Calu3 (cell line): ENCODE data around the gene ATIC. TPM values are rescaled to one million over a fixed set of nuclear protein-coding genes. Genes with fewer than 3 reads are reported as not detected.

Experiments
- BruUV-seq: library from RNA; stranded (reverse); fragments of 400-500 nt; replicated peaks from 2 replicates; lab custom pipeline; 2021; lab: Mats Ljungman, UMichigan
- CTCF ChIA-PET: fragments of 300-600 bp; sonication (Branson Sonifier 250); formaldehyde crosslinking; loops from one replicate; lab custom pipeline; 2022; ENCODE audit warnings: antibody characterized with exemption; lab: Charles Lee
- DNase-seq: peaks from one replicate; pipeline ENCODE4 v3.0.0; 2022
- H3K27ac Mint-ChIP-seq: one replicate; pipeline ENCODE4 v1.8.0; 2022; ENCODE audit warnings: mixed read lengths; ENCODE audit not compliant: unreplicated experiment
- H3K27me3 Mint-ChIP-seq: one replicate; pipeline ENCODE4 v1.8.0; 2022; ENCODE audit warnings: mixed read lengths; ENCODE audit not compliant: unreplicated experiment
- H3K36me3 Mint-ChIP-seq: one replicate; pipeline ENCODE4 v1.8.0; 2022; ENCODE audit warnings: mild to moderate bottlenecking, moderate library complexity, mixed read lengths; ENCODE audit not compliant: insufficient read depth, unreplicated experiment
- H3K4me1 Mint-ChIP-seq: one replicate; pipeline ENCODE4 v1.8.0; 2022; ENCODE audit warnings: mild to moderate bottlenecking, low read depth, mixed read lengths; ENCODE audit not compliant: unreplicated experiment
- H3K4me3 Mint-ChIP-seq: one replicate; pipeline ENCODE4 v1.8.0; 2022; ENCODE audit warnings: mild to moderate bottlenecking, low read depth, moderate library complexity, mixed read lengths; ENCODE audit not compliant: unreplicated experiment
- H3K9me3 Mint-ChIP-seq: one replicate; pipeline ENCODE4 v1.8.0; 2022; ENCODE audit warnings: low read depth, mixed read lengths; ENCODE audit not compliant: unreplicated experiment
- intact Hi-C: fragments of 100-400 bp; cut with micrococcal nuclease; formaldehyde crosslinking; loops from one replicate; pipeline ENCODE4 v1.10.0; 2022; ENCODE audit not compliant: unreplicated experiment
- total RNA-seq: library from RNA; stranded (reverse); gene quantifications from 2 replicates; pipeline ENCODE4 v1.2.3, GENCODE V29; 2022
- TF ChIP-seq, protein P1 (sequence below): fragments of 200-600 bp; IDR thresholded peaks from one replicate; pipeline ENCODE4 v1.8.0; 2022; ENCODE audit warnings: antibody characterized with exemption; ENCODE audit not compliant: unreplicated experiment

Gene ATIC
- total RNA-seq, 1 experiment from 2014 or later = 219 TPM

DNA sequence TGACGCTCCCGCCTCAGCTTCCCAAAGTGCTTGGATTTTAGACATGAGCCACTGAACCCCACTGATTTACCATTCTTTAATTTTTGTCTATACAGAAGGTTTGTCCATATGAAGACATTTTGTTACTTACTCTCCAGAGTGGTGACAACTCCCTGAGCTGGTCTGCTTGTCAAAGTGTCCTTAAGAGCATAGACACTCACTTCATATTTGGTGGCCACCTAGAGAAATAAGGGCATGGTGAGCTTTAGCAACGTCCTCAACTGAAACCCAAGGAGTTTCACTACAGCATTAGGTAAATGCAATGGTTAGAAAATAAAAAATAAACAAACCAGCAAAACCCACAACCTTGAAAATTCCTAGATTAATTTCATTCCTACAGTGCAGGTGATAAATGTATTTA is 66.2 kb downstream of the ATIC start:
- no peak for DNase-seq
- Mint-ChIP-seq H3K9me3 (no peaks in the 10 kb centered on the region), H3K27me3 (no peaks in the 10 kb centered on the region), H3K4me1 (no peaks in the 10 kb centered on the region), H3K36me3 (no peaks in the 10 kb centered on the region), H3K4me3 (no peak overlapping the region), H3K27ac (no peak overlapping the region)
- CTCF ChIA-PET = no interaction called here
- intact Hi-C loops = no loop called here
- TF ChIP-seq, protein P1, sequence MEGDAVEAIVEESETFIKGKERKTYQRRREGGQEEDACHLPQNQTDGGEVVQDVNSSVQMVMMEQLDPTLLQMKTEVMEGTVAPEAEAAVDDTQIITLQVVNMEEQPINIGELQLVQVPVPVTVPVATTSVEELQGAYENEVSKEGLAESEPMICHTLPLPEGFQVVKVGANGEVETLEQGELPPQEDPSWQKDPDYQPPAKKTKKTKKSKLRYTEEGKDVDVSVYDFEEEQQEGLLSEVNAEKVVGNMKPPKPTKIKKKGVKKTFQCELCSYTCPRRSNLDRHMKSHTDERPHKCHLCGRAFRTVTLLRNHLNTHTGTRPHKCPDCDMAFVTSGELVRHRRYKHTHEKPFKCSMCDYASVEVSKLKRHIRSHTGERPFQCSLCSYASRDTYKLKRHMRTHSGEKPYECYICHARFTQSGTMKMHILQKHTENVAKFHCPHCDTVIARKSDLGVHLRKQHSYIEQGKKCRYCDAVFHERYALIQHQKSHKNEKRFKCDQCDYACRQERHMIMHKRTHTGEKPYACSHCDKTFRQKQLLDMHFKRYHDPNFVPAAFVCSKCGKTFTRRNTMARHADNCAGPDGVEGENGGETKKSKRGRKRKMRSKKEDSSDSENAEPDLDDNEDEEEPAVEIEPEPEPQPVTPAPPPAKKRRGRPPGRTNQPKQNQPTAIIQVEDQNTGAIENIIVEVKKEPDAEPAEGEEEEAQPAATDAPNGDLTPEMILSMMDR = no peak
- no TSS peak for BruUV-seq

DNA sequence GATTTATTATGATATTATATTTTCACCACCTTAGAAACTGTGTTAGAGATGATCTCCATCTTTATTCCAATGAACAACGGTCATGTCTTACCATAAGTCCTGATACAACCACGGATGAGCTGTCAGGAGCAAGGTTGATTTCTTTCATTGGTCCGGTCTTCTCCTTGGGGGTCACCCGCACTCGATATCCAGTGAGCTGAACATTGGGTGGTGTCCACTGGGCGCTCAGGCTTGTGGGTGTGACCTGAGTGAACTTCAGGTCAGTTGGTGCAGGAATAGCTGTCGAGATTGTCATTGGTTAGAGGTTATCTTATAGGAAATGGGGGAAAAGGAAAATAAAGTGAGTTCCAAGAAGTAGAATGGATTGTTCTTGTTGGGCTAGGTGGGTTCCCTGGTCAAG is 67.2 kb downstream of the ATIC start:
- no peak for DNase-seq
- no peaks in the 10 kb centered on the region for H3K4me1 Mint-ChIP-seq
- no peaks in the 10 kb centered on the region for H3K9me3 Mint-ChIP-seq
- TF ChIP-seq, protein P1 = no peak
- CTCF ChIA-PET = no interaction called here
- intact Hi-C loops = no loop called here
- no peaks in the 10 kb centered on the region for H3K27me3 Mint-ChIP-seq
- no TSS peak for BruUV-seq
- no peak overlapping the region for H3K4me3 Mint-ChIP-seq
- no peak overlapping the region for H3K27ac Mint-ChIP-seq
- H3K36me3 Mint-ChIP-seq = no peaks in the 10 kb centered on the region

DNA sequence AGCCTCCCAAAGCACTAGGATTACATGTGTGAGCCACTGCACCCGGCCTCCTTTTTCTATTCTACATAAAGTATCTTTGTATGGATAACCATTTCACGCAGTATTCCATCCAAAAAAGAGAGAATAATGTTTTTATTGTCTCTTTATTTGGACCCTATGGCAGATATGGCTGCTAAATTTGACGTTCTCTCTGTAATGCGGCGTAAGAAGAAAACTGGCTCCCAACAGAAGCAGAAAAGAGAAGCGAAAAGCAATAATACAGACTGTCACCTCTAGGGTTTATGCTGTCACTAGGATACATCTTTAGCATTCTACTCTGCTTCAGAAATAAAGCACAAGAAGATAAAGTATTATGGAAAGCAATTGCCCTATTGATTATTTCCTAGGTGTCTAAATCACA is 68.1 kb downstream of the ATIC start:
- Mint-ChIP-seq H3K4me3 (no peak overlapping the region), H3K27ac (no peak overlapping the region), H3K4me1 (no peaks in the 10 kb centered on the region), H3K9me3 (no peaks in the 10 kb centered on the region), H3K27me3 (no peaks in the 10 kb centered on the region), H3K36me3 (no peaks in the 10 kb centered on the region)
- CTCF ChIA-PET = no interaction called here
- no TSS peak for BruUV-seq
- TF ChIP-seq, protein P1 = no peak
- DNase-seq = no peak
- intact Hi-C loops = no loop called here

DNA sequence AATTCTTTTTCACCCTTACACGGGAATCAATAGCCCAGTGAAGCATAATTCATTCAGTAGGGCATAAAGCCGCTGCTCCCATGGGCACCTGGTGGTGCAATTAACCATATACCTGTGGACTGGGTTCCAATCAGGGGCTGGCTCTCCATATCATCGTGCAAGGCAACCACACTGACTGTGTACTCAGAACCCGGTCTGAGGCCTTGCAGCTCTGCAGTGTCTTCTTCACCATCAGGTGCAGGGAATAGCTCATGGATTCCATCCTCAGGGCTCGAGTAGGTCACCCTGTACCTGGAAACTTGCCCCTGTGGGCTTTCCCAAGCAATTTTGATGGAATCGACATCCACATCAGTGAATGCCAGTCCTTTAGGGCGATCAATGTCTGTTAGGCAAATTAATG is 68.8 kb downstream of the ATIC start:
- Mint-ChIP-seq H3K4me3 (no peak overlapping the region), H3K27me3 (no peaks in the 10 kb centered on the region), H3K4me1 (no peaks in the 10 kb centered on the region), H3K9me3 (no peaks in the 10 kb centered on the region), H3K36me3 (no peaks in the 10 kb centered on the region), H3K27ac (no peak overlapping the region)
- TF ChIP-seq, protein P1 = no peak
- CTCF ChIA-PET = no interaction called here
- intact Hi-C loops = no loop called here
- DNase-seq = no peak
- BruUV-seq = no TSS peak

DNA sequence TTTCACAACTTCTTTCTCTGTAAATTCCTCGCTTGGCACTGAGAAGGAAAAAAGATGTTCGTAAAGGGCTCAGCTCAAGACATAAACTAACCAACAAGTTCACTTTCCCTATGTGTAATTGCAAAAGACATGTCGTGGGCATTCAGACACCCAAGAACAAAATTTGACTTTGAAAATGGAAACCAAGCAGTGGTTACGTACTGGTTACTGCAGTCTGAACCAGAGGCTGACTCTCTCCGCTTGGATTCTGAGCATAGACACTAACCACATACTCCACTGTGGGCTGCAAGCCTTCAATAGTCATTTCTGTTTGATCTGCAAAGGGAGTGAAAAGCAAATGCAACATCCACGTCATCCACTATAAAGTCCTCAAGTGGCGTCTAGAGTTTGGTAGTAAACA is 70.2 kb downstream of the ATIC start:
- CTCF ChIA-PET = no interaction called here
- intact Hi-C loops = no loop called here
- no peak overlapping the region for H3K4me3 Mint-ChIP-seq
- no peaks in the 10 kb centered on the region for H3K9me3 Mint-ChIP-seq
- H3K27ac Mint-ChIP-seq = no peak overlapping the region
- no peaks in the 10 kb centered on the region for H3K36me3 Mint-ChIP-seq
- no peak for DNase-seq
- TF ChIP-seq, protein P1 = no peak
- H3K4me1 Mint-ChIP-seq = no peaks in the 10 kb centered on the region
- no peaks in the 10 kb centered on the region for H3K27me3 Mint-ChIP-seq
- no TSS peak for BruUV-seq
